Activated T-helper 1 cell treated with anti-CD3 and anti-CD28 coated beads, Interleukin-2, amount 50 U/mL, for 16 hours (primary cell): ENCODE data around the gene PTPRK.
"Not testable (repeated sequence)": the region's sequence is repeated elsewhere in the genome, so short reads cannot be mapped to it uniquely, and the experiment has no call there.

Source experiments
- DNase-seq, 2 donors: peaks; one replicate each; pipeline ENCODE4 v3.0.0-alpha.2; 2020; ENCODE audit warnings: low read depth in 1 of 2, low spot score in 1 of 2

Gene PTPRK

GRCh38 chr6:128491610-128492206, 28.7 kb downstream of the PTPRK start:
- DNase-seq, result no peak

DNA sequence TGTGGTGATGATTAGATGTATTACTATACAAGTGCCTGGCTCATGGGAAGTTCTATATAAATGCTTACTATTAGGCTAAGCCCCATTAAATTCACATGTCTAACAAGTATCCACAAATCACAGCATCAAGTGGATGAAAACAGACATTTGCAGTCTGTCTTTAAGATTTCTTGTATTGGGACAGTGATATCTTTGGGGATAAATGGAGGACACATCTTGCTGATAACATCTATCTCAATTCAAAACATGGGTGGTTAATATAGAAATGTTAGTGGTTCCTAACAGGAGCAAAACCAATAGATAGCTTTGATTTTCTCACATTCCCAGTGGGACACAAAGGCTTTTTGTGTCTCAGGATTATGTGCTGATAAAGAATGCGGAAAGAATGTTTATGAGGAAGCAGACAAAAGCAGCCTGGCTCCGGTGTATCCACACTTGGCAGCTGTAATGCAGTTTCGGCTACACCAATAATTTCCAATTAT, 29.3 kb downstream of the PTPRK start:
- DNase-seq, result no peak

- DNase-seq, result no peak
These were observed 32.7 kb downstream of the PTPRK start for GRCh38 chr6:128487746-128488145.

- DNase-seq, result no peak
These were observed 33.3 kb downstream of the PTPRK start for GRCh38 chr6:128487055-128487454.

DNA sequence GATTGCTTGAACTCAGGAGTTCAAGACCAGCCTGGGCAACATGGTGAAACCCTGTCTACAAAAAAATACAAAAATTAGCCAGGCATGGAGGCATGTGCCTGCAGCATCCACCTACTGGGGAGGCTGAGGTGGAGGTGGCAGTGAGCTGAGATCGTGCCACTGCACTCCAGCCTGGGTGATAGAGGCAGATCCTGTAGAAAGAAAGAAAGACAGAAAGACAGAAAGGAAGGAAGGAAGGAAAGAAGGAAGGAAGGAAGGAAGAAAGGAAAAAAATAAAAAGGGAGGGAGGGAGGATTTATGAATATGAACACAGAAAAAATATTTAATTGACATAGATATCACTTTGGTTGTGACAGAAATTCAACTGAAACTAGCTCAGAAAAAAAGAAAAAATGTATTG, 33.8 kb downstream of the PTPRK start:
- not testable (repeated sequence) for DNase-seq

DNA sequence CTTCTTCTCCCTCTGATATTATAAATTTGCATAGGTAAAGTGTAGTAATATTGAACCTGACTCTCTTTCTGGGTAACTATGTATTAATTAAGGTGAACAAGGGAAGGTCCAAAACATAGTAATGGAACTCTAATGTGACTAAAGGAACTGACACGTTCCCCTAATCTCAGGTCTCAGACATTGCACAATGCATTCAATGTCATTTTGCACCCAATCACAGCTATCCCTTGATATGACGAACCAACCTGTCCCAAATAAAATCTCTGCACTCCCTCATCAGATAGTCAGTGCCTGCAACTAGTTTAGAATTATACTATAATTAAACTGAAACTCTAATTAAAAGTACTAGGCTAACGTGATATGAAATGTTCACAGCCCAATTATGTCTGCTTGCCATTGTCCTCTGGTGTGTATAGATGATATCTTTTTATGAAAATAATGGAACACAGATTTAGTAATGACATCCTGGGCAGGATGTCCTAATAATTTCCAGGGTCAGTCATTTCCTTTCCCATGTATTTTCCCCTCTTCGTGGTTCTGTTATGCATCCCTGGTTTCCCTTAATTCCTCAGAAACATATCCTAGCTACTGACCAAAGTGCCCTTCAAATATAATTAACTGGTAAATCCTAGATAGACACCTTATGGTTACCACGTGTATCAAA, 36.8 kb downstream of the PTPRK start:
- DNase-seq, result no peak

GRCh38 chr6:128482642-128483041, 37.8 kb downstream of the PTPRK start:
- no peak for DNase-seq

GRCh38 chr6:128479991-128480390, 40.4 kb downstream of the PTPRK start:
- DNase-seq, result no peak

- no peak for DNase-seq
These were observed 41.2 kb downstream of the PTPRK start for GRCh38 chr6:128479048-128479666.

DNA sequence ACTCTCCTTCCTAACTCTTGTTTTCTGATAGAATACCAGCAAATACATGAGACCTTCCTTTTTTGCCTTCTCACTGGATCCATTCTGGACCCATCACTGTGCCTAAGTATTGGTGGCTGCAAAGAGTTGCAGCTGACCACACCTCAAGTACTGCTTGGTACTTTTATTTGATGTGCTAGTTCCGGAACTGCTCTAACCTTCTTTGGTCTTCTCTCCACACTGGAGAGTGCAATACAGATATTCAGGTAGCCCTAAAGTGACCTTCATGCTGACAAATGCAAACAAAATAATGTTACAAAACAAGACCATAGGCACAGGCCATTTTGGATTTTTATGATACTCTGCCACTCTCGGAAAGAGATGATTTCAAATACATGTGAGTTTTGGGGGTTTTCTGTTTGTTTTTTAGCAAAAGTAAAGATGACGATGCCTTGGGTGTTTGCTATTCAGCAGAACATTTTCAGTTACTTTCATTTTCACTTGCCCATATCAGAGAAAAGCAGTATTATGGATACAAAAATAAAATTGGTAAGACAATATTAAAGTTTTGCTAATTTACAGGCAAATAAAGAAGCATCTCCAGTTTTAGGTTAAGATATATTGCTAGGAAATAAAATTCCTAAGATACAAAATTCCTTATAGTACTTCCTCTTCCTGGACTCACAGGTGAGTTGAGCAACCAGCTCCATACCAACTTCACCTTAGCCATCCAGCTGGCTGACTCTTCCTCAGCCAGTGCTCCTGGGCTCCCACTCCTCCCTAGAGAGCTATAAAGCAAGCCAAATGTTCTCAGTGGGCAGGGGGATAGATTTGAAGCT, 42.0 kb downstream of the PTPRK start:
- DNase-seq, result no peak

DNA sequence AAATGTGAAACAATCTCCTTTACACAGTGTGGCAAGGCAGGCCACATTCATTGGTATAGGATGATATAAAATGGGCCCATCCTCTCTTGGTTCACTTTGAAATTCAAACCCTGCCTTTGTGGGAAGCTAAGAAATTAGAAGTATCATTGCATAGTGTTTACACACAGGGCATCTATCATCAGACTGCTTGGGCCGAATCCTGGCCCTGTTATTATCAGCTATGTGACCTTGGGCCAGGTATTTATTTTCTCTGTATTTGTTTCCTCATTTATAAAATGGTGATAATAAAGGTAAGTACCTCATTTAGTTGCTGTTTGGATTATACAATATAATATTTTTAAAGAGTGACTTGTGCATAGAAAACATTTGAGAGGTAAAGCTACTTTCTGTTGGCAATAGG, 45.5 kb downstream of the PTPRK start:
- DNase-seq, result no peak

DNA sequence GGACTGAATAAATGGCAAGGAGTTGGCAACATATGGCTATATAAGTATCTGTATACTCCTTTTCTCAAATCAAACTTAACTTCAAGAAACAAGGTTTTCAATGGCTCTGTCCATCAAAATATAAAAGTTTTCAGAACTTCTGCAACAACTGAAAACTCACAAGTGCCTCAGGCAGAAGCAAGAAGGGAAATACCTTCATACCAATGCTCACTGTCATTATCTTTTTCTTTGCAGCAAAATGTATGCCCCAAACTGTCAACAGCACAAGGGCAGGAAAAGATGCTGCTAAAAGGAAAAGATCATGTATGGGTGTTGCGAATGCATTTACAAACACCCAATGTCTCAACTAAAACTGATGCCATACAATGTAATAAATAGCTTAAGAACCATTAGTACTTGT, 45.9 kb downstream of the PTPRK start:
- DNase-seq, result no peak

DNA sequence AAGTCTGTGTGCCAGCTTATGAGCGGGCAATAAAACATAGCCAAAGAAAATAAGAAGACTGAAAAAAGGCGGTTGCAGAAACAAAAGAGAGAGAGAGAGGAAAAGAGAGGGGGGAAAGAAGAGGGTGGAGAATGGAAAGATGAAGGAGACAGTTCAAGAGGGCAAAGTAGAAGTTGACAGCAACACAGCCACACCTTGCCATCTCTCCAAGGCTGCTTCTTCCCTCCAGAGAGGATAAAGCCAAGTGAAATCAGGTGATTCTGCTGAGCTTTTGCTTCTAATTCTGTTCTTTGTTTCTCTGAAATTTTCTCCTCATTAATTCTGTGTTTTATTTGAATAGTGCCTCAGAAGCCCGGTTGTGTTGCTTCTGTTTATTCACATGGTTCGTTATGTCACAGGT, 48.5 kb downstream of the PTPRK start:
- DNase-seq, result no peak

GRCh38 chr6:128465368-128466343, 54.7 kb downstream of the PTPRK start:
- DNase-seq, result no peak

DNA sequence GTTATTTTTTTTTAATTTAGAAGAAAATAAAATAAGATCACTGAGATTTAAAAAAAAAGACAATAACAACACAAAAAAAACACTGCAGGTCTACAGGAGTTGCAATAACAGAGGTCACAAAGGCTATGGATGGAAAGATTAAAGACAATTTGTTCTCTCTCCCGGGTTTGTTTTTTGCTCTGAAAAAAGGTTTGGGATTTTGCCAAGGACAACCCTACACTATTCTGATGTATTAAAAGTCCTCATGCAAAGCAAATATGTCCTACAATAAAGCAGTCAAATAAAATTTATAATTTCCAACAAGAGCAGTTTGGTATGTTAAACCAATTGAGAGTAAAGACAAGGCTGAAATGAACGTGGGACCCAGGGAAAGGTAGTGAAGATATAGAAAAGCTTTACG, 55.6 kb downstream of the PTPRK start:
- no peak for DNase-seq

- no peak for DNase-seq
These were observed 56.5 kb downstream of the PTPRK start for GRCh38 chr6:128463942-128464341.

- DNase-seq, result no peak
These were observed 58.9 kb downstream of the PTPRK start for GRCh38 chr6:128461501-128461900.

- no peak for DNase-seq
These were observed 63.7 kb downstream of the PTPRK start for GRCh38 chr6:128456510-128457230.

DNA sequence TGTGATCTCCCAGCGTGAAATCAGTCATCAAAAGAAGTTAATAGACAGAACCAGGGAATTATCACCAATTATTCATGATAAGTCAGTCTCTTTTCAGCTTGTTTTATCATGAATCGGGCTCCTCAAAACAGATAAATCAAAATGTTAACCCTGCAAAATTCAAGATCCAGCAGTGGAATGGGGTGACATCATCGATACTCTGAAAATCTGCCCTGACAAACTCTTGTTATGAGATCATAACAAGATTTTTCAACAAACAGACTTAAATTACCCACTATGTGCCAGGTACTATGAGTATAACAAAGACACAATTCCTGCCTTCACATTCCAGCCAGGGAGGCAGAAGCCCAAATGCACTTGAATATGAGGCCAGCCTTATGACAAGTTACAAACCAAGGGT, 64.4 kb downstream of the PTPRK start:
- no peak for DNase-seq

DNA sequence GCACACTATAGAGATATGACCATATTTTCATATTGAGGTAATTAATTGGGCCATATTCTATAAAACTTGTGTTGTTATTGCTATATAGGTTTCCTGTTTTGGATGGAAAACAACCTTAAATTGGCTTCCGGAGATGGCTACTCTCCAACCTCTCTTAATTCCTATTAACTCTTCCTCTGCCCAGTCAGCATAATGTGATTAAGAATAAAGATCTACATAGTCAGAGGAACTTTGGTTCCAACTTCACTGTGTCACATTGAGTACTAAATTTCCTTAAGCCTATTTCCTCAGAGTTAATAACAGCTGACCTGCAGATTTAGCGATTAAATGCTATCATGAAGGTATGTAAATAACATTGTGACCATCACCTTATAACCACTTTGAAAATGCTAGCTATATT, 67.7 kb downstream of the PTPRK start:
- no peak for DNase-seq
